Breast epithelium (tissue), 3 donors: ENCODE measurements around the gene CRAMP1.

ENCODE experiments used
- CTCF ChIP-seq, 3 donors: fragments of 450-650 bp; IDR thresholded peaks; one replicate each; pipeline ENCODE4 v1.5.1; 2016 to 2017; ENCODE audit warnings: antibody characterized with exemption in 3 of 3, mild to moderate bottlenecking in 3 of 3, moderate library complexity in 3 of 3
- POLR2AphosphoS5 ChIP-seq, 3 donors: sonication (generic); formaldehyde crosslinking; IDR thresholded peaks; one replicate each; pipeline ENCODE4 v1.6.1; 2017; ENCODE audit warnings: antibody characterized with exemption in 3 of 3

GRCh38 chr16:1620391-1620790 lies 8.2 kb downstream of the CRAMP1 start:
- TF ChIP-seq CTCF (IDR thresholded peaks at IDR 0.05) (no peak), POLR2AphosphoS5 (IDR thresholded peaks at IDR 0.05) (no peak)
